ENCODE results near the gene CD48. TPM values are rescaled to one million over a fixed set of nuclear protein-coding genes. Genes with fewer than 3 reads are reported as not detected.

The CD48 gene
- total RNA-seq, 1 experiment from 2014 or later = not detected

- DNase-seq = no peak
- Histone ChIP-seq H3K9me3 (peaks cover 5% of the 10 kb centered on the region; the same call in 1 of the 2 replicates), H3K27me3 (replicated peaks; ENCODE audit: control insufficient read depth, insufficient read depth, low read length) (no peaks in the 10 kb centered on the region), H3K36me3 (ENCODE audit: control insufficient read depth, insufficient read depth, low read length) (no peaks in the 10 kb centered on the region), H3K4me3 (ENCODE audit: low read depth, low read length) (no peak overlapping the region), H3K4me1 (no peaks in the 10 kb centered on the region)
- ChIA-PET POLR2A (no interaction called here), CTCF (no interaction called here)
- intact Hi-C loops (cut with micrococcal nuclease; ENCODE audit: unreplicated experiment) = no loop called here
- TF ChIP-seq, protein P1, sequence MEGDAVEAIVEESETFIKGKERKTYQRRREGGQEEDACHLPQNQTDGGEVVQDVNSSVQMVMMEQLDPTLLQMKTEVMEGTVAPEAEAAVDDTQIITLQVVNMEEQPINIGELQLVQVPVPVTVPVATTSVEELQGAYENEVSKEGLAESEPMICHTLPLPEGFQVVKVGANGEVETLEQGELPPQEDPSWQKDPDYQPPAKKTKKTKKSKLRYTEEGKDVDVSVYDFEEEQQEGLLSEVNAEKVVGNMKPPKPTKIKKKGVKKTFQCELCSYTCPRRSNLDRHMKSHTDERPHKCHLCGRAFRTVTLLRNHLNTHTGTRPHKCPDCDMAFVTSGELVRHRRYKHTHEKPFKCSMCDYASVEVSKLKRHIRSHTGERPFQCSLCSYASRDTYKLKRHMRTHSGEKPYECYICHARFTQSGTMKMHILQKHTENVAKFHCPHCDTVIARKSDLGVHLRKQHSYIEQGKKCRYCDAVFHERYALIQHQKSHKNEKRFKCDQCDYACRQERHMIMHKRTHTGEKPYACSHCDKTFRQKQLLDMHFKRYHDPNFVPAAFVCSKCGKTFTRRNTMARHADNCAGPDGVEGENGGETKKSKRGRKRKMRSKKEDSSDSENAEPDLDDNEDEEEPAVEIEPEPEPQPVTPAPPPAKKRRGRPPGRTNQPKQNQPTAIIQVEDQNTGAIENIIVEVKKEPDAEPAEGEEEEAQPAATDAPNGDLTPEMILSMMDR (IDR thresholded peaks at IDR 0.05; ENCODE audit: insufficient read depth in 1 of 2, low read depth in 1 of 2, low read length in 1 of 2, severe bottlenecking in 1 of 2, unreplicated experiment in 1 of 2) = no peak
- Mint-ChIP-seq H3K27ac (ENCODE audit: unreplicated experiment) (no peak overlapping the region), H3K4me3 (ENCODE audit: unreplicated experiment) (no peak overlapping the region), H3K36me3 (ENCODE audit: insufficient read depth, unreplicated experiment) (no peaks in the 10 kb centered on the region), H3K27me3 (ENCODE audit: insufficient read depth, unreplicated experiment) (peaks cover 3% of the 10 kb centered on the region), H3K9me3 (ENCODE audit: unreplicated experiment) (no peaks in the 10 kb centered on the region), H3K4me1 (ENCODE audit: low read depth, unreplicated experiment) (no peaks in the 10 kb centered on the region)
- no TSS peak for BruUV-seq (replicated peaks)
These were observed 29.5 kb upstream of the CD48 start for GRCh38 chr1:160741092-160741501.

DNA sequence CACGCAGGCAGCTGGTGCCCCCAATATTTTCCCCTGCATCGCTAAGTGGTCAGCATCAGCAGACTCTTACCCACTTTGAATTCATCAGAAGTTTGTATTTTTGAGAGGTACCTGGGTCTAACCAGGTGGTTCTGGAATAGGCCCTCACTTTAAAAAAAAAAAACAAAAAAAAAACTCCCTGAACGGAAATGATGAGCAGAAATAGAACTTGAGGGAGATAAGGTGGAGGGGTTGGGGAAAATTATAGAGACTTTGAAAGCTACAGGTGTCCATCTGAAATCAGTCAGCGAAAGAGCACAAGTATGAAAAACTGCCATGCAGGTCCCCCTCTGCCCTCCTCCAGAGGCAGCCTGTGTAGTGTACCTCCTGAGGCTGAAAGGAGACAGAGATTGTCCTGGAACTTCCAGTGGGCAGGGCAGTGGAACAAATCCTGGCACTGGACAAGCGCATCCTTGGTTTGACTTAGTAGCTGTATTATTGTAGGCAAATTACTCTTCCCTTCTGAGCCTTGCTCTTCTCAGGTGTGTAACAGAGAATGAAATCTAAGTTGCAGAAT, 28.6 kb upstream of the CD48 start:
- Histone ChIP-seq H3K36me3 (ENCODE audit: control insufficient read depth, insufficient read depth, low read length) (no peaks in the 10 kb centered on the region), H3K27me3 (replicated peaks; ENCODE audit: control insufficient read depth, insufficient read depth, low read length) (no peaks in the 10 kb centered on the region), H3K9me3 (peaks cover 5% of the 10 kb centered on the region; the same call in 1 of the 2 replicates), H3K4me1 (no peaks in the 10 kb centered on the region), H3K4me3 (ENCODE audit: low read depth, low read length) (no peak overlapping the region)
- ChIA-PET CTCF (no interaction called here), POLR2A (no interaction called here)
- H3K4me3 Mint-ChIP-seq (ENCODE audit: unreplicated experiment) = no peak overlapping the region
- no TSS peak for BruUV-seq (replicated peaks)
- H3K36me3 Mint-ChIP-seq (ENCODE audit: insufficient read depth, unreplicated experiment) = no peaks in the 10 kb centered on the region
- no peaks in the 10 kb centered on the region for H3K9me3 Mint-ChIP-seq (ENCODE audit: unreplicated experiment)
- intact Hi-C loops (cut with micrococcal nuclease; ENCODE audit: unreplicated experiment) = no loop called here
- DNase-seq = no peak
- H3K4me1 Mint-ChIP-seq (ENCODE audit: low read depth, unreplicated experiment) = no peaks in the 10 kb centered on the region
- peaks cover 3% of the 10 kb centered on the region for H3K27me3 Mint-ChIP-seq (ENCODE audit: insufficient read depth, unreplicated experiment)
- no peak overlapping the region for H3K27ac Mint-ChIP-seq (ENCODE audit: unreplicated experiment)
- TF ChIP-seq, protein P1 (IDR thresholded peaks at IDR 0.05; ENCODE audit: insufficient read depth in 1 of 2, low read depth in 1 of 2, low read length in 1 of 2, severe bottlenecking in 1 of 2, unreplicated experiment in 1 of 2) = no peak

GRCh38 chr1:160739098-160739511, 27.5 kb upstream of the CD48 start, which contains the start of gene SLAMF7:
SLAMF7 (plus strand) TSS chr1:160739247; CDS start chr1:160739302, 55 bp downstream.
- no TSS peak for BruUV-seq (replicated peaks)
- Mint-ChIP-seq H3K4me1 (ENCODE audit: low read depth, unreplicated experiment) (no peaks in the 10 kb centered on the region), H3K9me3 (ENCODE audit: unreplicated experiment) (no peaks in the 10 kb centered on the region), H3K4me3 (ENCODE audit: unreplicated experiment) (no peak within 1 kb of the TSS), H3K36me3 (ENCODE audit: insufficient read depth, unreplicated experiment) (no peaks in the 10 kb centered on the region), H3K27ac (ENCODE audit: unreplicated experiment) (no peak within 1 kb of the TSS), H3K27me3 (ENCODE audit: insufficient read depth, unreplicated experiment) (no peaks in the 10 kb centered on the region)
- Histone ChIP-seq H3K27me3 (replicated peaks; ENCODE audit: control insufficient read depth, insufficient read depth, low read length) (no peaks in the 10 kb centered on the region), H3K4me1 (no peaks in the 10 kb centered on the region), H3K4me3 (ENCODE audit: low read depth, low read length) (no peak within 1 kb of the TSS), H3K36me3 (ENCODE audit: control insufficient read depth, insufficient read depth, low read length) (no peaks in the 10 kb centered on the region), H3K9me3 (peaks cover 11% of the 10 kb centered on the region; the same call in 1 of the 2 replicates)
- ChIA-PET CTCF (no interaction called here), POLR2A (no interaction called here)
- TF ChIP-seq, protein P1 (IDR thresholded peaks at IDR 0.05; ENCODE audit: insufficient read depth in 1 of 2, low read depth in 1 of 2, low read length in 1 of 2, severe bottlenecking in 1 of 2, unreplicated experiment in 1 of 2) = no peak
- no peak for DNase-seq
- intact Hi-C loops (cut with micrococcal nuclease; ENCODE audit: unreplicated experiment) = no loop called here
